Right lobe of liver (tissue), 6 donors: Measurements from ENCODE around the gene GPR78. TPM values are rescaled to one million over a fixed set of nuclear protein-coding genes. Genes with fewer than 3 reads are reported as not detected.

Source experiments
- ATAC-seq, 4 donors: fragments of 200-7000 bp; cut with Tn5 transposase; one replicate each; pipeline ENCODE4 v1.9.1; 2020; ENCODE audit warnings: mild to moderate bottlenecking in 4 of 4, moderate library complexity in 4 of 4
- DNase-seq, 3 donors: peaks; one replicate each; pipeline ENCODE4 v3.0.0-alpha.2; 2020
- H3K27ac ChIP-seq, 3 donors: fragments of 200-600 bp; one replicate each; pipeline ENCODE4 v1.8.0; 2022
- H3K27me3 ChIP-seq, 2 donors: fragments of 200-600 bp; one replicate each; pipeline ENCODE4 v1.8.0; 2022
- H3K36me3 ChIP-seq, 4 donors: fragments of 200-600 bp; sonication (generic) in 1 of 4; one replicate each; pipeline versions ENCODE4 v1.5.1 to v1.8.0; 2017 to 2022; ENCODE audit warnings: control low read depth in 1 of 4
- H3K4me1 ChIP-seq, 4 donors: fragments of 200-600 bp; sonication (generic) in 1 of 4; one replicate each; pipeline versions ENCODE4 v1.5.1 to v1.8.0; 2017 to 2022; ENCODE audit warnings: control low read depth in 1 of 4
- H3K4me3 ChIP-seq, 3 donors: fragments of 200-600 bp; one replicate each; pipeline ENCODE4 v1.8.0; 2022
- H3K9me3 ChIP-seq, 4 donors: fragments of 200-600 bp; sonication (generic) in 1 of 4; one replicate each; pipeline versions ENCODE4 v1.5.1 to v1.8.0; 2017 to 2022; ENCODE audit warnings: control low read depth in 1 of 4
- CTCF ChIP-seq, 4 donors: fragments of 200-600 bp in 3 of 4; fragments of 450-650 bp in 1 of 4; IDR thresholded peaks; one replicate each; pipeline versions ENCODE4 v1.5.1 to v1.8.0; 2016 to 2022; ENCODE audit warnings: antibody characterized with exemption in 4 of 4, mild to moderate bottlenecking in 2 of 4
- POLR2A ChIP-seq: fragments of 450-650 bp; IDR thresholded peaks from one replicate; pipeline ENCODE4 v1.6.1; 2017; ENCODE audit warnings: antibody characterized with exemption, mild to moderate bottlenecking
- WGBS: methylation state at CpG from one replicate; pipeline ENCODE4 v1.1.6; 2018; ENCODE audit warnings: low coverage, low lambda C conversion rate; ENCODE audit not compliant: insufficient coverage; ENCODE audit errors: missing lambda C conversion rate; 5-methylcytosine and 5-hydroxymethylcytosine counted together
- intact Hi-C, 2 donors: fragments of 100-400 bp; cut with DNase I; formaldehyde crosslinking; loops; one replicate each; pipeline versions ENCODE4 v1.11.2 to v1.14.1; 2022
- total RNA-seq, 6 experiments: library from RNA; depleted of rRNA in 2 of 6; stranded (reverse); fragments of >200 nt in 2 of 6; fragmentation: NEBNext Ultra II Directional in 3 of 6; extraction: Animal tissue kit (Norgen Biotek cat#: 25700) in 3 of 6; gene quantifications; one replicate each; pipeline versions ENCODE4 v1.1.0 to v1.2.4, GENCODE V29; 2016 to 2023
- donor health status: DM: no; HTN: yes; CAD: no.
- donor health status: DM: no; HTN: no; CAD: no.
- donor health status: DM: no; HTN: no; CAD: no.
- donor health status: DM: no; HTN: yes; CAD: no.
- donor health status: DM: no; HTN: yes; CAD: no.

Gene GPR78
- total RNA-seq, 6 experiments from 2014 or later, result not detected

GRCh38 chr4:8547912-8548730 lies 32.1 kb upstream of the GPR78 start:
- H3K36me3 ChIP-seq, result no peaks in the 10 kb centered on the region
- intact Hi-C loops, result no loop called here
- no peaks in the 10 kb centered on the region for H3K27me3 ChIP-seq
- 77% methylated on average over 5 of the region's 16 CpGs for WGBS
- no peak overlapping the region for H3K4me3 ChIP-seq
- no peak for DNase-seq
- no peak for ATAC-seq
- TF ChIP-seq CTCF (IDR thresholded peaks at IDR 0.05), result no peak
- TF ChIP-seq POLR2A, result no peak
- H3K4me1 ChIP-seq, result no peaks in the 10 kb centered on the region
- no peaks in the 10 kb centered on the region for H3K9me3 ChIP-seq
- H3K27ac ChIP-seq, result no peak overlapping the region

DNA sequence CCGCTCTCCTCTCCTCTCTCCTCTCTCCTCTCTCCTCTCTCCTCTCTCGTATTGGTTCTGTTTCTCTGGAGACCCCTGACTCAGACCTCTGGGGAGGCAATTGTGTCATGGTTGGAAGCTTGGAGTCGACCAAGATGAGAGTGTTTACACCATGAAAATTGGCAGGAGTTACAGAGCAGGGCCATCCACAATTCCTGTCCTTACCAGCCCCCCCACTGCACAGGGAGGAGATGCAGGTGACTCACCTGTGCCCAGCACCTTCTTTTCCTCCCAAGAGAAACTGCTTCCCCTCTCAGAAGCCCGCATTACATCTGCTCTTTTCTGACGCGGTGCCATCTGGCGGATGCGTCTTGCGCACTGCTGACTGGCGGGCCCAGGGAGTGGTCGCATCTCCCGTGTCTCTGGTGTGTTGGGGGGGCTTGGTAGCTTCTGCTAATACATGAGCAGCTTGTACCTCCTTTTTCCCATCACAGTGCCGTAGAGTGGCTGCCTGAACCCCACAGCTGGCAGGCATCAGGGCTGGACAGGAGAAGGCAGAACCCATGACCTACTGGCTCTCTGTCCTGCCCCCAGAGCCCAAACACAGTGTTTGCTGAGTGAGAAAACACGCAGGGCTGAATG lies 31.4 kb upstream of the GPR78 start:
- H3K4me3 ChIP-seq, result no peak overlapping the region
- intact Hi-C loops, result no loop called here
- no peaks in the 10 kb centered on the region for H3K4me1 ChIP-seq
- TF ChIP-seq CTCF (IDR thresholded peaks at IDR 0.05) (no peak), POLR2A (no peak)
- H3K27me3 ChIP-seq, result no peaks in the 10 kb centered on the region
- no peaks in the 10 kb centered on the region for H3K9me3 ChIP-seq
- DNase-seq (no peak), ATAC-seq (no peak)
- 42% methylated on average over 4 of the region's 14 CpGs for WGBS
- H3K27ac ChIP-seq, result no peak overlapping the region
- H3K36me3 ChIP-seq, result no peaks in the 10 kb centered on the region

- Histone ChIP-seq H3K4me1 (no peaks in the 10 kb centered on the region), H3K27me3 (no peaks in the 10 kb centered on the region), H3K27ac (no peak overlapping the region), H3K4me3 (no peak overlapping the region), H3K36me3 (no peaks in the 10 kb centered on the region), H3K9me3 (no peaks in the 10 kb centered on the region)
- intact Hi-C loops, result no loop called here
- 55% methylated on average over 4 of the region's 11 CpGs for WGBS
- ATAC-seq (no peak), DNase-seq (no peak)
- TF ChIP-seq CTCF (IDR thresholded peaks at IDR 0.05) (no peak), POLR2A (no peak)
Measured at GRCh38 chr4:8549352-8549931, 30.8 kb upstream of the GPR78 start.

DNA sequence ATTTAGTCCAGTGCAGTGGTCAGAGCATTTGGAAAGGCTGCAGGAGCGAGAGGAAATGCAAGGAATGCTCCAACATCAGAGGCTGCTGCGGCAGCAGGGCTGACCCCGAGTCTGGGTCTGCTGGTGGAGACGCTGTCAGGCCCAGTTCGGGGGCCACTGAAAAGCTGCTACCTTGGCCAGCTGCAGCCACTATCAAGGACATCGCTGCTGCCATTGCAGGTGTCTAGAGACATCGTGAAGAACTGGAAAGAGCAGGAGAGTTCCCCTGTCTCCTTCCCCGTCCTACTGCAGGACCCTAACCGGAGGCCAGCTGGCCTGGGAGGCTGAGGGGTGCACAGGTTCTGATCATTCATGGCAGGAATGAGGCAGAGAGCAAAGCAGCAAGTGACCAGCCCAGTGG lies 29.5 kb upstream of the GPR78 start:
- Histone ChIP-seq H3K27me3 (no peaks in the 10 kb centered on the region), H3K4me3 (no peak overlapping the region), H3K27ac (no peak overlapping the region), H3K4me1 (no peaks in the 10 kb centered on the region), H3K9me3 (no peaks in the 10 kb centered on the region), H3K36me3 (no peaks in the 10 kb centered on the region)
- intact Hi-C loops, result no loop called here
- DNase-seq (no peak), ATAC-seq (no peak)
- WGBS, result 80% methylated on average over 3 of the region's 9 CpGs
- TF ChIP-seq POLR2A (no peak), CTCF (IDR thresholded peaks at IDR 0.05) (no peak)
